GM19324 (cell line): ENCODE data around the gene RAB11FIP3.

Experiments used
- ATAC-seq: cut with Tn5 transposase; IDR thresholded peaks from one replicate; pipeline ENCODE4 v1.9.1; 2021; ENCODE audit warnings: mild to moderate bottlenecking, moderate library complexity; ENCODE audit not compliant: unreplicated experiment, low FRiP score

Gene RAB11FIP3

DNA sequence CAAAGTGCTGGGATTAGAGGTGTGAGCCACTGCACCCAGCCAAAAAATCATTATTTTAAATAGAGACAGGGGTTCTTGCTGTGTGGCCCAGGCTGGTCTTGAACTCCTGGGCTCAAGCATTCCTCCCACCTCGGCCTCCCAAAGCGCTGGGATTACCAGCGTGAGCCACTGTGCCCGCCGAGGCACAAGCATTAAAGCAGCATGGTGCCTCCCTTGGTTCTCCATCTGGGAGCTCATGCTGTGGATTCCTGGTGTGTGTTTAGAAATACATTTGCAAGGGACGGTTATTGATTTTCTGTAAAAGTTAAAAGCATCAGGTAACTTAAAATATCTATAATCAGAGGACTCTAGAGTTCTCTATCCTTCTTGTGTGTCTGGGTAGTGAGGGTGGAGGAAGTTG, 87.4 kb downstream of the RAB11FIP3 start:
- ATAC-seq, result no peak

GRCh38 chr16:513950-514349, 88.5 kb downstream of the RAB11FIP3 start:
- ATAC-seq, result no peak

DNA sequence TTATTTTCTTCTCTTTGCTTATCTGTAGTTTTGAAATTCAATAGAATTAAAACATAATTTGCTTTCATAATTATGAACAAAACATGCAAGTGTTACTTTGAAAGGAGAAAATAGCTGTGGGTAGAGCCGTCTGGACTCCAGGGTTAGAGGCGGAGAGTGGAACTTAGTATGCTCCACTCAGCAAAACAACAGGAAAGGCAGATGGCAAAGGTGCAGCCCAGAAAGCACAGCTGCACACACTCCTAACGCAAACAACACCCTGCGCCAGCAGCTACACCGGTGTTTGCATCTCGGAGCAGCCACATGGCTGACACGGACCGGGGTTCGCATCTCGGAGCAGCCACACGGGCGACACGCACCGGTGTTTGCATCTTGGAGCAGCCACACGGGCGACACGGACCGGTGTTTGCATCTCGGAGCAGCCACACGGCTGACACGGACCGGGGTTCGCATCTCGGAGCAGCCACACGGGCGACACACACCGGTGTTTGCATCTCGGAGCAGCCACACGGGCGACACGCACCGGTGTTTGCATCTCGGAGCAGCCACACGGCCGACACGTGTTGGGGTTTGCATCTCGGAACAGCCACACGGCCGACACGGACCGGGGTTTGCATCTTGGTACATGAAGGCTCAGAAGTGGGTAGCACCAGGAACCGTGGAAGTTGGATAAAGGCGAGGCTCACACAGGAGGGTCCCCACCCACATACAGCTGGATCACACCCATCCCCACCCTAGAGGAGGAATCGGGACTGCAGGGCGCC, 89.9 kb downstream of the RAB11FIP3 start:
- no peak for ATAC-seq

DNA sequence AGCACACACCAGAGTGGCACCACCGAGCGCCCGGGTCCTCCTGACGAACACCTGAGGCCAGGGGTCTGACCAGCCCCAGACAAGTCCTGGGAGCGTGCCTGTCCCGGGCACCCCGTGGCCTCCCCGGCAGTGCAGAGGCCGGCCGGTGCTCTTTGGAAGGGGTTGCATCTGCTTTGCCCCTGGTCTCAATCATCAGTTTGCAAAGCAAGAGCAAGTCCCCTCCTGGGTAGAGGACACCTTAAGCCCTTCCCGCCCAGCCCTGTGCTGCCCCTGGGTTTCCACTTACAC, 90.4 kb downstream of the RAB11FIP3 start:
- ATAC-seq, result no peak

GRCh38 chr16:516301-516700, 90.9 kb downstream of the RAB11FIP3 start:
- no peak for ATAC-seq

DNA sequence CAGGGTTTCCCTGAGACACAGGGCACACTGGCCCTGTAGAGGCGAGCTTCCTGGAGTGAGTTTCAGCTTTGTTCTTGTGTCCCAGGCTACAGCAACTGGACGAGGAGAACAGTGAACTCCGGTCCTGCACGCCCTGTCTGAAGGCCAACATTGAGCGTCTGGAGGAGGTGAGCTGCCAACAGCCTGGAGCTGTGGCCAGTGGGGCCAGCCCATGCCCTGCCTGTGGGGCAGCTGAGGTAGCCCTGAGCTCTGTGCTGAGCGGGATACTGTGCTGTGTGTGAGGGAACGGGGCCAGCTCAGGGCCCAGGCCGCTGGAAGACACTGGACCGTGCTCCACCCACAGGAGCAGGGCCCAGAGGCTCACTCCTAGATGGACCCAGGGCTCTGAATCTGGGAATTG, 93.4 kb downstream of the RAB11FIP3 start:
- ATAC-seq, result no peak

GRCh38 chr16:519425-519824, 94.0 kb downstream of the RAB11FIP3 start:
- ATAC-seq, result no peak

DNA sequence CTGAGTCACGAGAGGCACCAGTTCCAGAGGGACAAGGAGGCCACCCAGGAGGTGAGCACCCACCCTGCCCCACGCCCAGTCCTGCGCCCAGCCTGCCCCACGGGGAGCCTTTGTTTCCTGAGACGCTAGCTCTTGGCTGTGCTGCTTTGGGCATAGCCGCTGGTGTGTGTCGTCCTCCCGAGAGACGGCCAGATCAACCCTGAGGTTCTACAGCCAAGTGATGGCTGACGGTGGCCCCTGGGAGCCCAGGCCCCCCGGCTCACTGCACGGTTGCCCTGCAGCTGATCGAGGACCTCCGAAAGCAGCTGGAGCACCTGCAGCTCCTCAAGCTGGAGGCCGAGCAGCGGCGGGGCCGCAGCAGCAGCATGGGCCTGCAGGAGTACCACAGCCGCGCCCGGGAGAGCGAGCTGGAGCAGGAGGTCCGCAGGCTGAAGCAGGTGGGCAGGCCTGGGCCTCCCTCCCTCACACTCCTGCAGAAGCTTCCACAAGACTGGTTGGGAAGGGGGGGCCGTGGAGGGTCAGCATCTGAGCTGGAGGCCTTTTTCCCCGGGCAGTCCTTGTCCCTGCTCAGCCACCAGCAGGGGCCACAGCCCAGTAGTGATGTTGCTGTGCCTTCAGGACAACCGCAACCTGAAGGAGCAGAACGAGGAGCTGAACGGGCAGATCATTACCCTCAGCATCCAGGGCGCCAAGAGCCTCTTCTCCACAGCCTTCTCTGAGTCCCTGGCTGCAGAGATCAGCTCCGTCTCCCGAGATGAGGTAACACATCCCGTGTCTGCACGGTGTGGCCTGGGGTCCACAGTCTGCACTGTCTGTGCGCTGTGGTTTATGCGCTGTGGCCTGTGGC, 94.6 kb downstream of the RAB11FIP3 start:
- ATAC-seq, result no peak

GRCh38 chr16:520847-521246, 95.4 kb downstream of the RAB11FIP3 start:
- no peak for ATAC-seq

- ATAC-seq, result no peak
Observed at GRCh38 chr16:521381-522210, 96.1 kb downstream of the RAB11FIP3 start.

DNA sequence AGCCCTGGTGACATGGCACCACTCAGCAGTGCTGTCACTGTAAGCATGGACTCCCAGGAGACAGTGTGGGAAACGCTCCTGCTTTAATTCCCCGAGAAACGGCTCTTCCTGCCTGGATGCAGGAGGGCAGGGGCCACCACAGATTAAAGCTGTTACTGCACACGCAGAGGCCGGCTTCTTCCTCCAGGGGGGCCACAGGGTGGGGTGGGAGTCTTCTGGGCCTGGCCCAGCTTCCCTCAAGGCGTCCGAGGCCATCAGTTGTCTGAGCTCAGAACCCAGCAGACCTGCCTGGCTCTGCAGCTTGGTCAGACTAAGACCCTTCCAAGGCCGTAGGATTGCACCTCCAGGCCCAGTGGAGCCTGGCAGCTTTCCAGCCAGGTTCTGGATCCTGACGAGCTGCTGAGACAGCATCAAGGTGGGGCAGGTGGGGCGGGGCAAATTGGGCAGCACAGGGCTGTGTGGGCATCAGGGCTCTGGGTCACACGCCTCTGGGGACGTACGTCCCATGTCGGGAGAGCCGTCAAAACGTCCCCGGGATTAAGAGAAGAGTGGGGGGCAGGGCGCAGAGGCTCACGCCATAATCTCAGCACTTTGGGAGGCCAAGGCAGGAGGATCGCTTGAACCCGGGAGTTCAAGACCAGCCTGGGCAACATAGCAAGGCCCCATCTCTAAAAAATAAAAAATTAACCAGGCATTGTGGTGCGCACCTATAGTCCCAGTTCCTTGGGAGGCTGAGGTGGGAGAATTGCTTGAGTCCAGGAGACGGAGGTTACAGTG, 97.1 kb downstream of the RAB11FIP3 start:
- ATAC-seq, result no peak

- ATAC-seq, result no peak
Observed at GRCh38 chr16:523097-523741, 97.8 kb downstream of the RAB11FIP3 start.

DNA sequence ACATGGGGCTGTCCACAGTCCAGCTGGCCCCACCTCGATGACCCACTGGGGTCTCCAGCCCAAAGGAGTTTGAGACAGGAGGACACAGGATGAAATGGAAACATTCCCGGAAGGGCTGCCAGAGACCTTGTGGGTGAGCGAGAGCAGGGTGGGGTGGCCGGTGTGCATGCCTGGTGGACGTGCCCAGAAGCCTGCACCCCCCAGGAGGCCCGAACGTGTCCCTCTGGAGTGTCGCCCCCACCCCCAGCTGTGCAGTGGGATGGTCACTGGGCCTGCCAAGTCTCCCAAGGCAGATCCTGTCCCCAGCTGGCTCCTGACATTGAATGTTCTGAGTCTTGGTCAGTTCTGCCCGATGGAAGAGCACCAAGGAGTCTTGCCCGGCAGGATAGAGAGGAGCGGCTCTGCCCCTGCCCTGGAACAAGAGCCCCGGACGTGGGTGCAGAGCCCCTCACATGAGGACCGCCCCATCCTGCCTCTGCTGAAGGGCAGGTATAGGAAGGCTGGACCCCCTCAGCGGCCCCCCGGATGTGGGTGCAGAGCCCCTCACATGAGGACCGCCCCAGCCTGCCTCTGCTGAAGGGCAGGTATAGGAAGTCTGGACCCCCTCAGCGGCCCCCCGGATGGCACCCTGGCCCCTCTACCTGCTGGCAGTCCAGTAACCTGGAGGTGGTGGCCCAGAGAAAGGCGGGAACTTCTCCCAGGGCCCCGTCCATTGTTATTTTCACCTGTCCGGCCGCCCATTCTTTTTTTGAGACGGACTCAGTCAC, 99.0 kb downstream of the RAB11FIP3 start:
- no peak for ATAC-seq

DNA sequence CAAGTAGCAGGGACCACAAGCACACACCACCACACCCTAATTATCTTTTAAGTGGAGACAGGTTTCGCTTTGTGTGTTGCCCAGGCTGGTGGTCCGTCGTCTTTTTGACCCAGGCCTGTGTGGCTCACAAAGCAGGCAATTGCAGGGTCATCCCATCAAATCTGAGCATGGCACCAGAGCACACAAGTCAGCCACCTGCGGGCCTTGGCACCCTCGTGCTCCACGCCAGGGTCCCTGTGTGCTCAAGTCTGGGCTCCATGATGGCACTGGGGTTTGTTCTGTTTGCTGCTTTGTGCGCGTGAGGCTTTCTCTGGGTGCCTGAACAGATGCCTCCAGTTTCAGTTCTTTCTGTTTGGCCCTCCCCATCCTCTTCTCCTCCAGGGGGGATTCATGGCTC, 99.7 kb downstream of the RAB11FIP3 start:
- no peak for ATAC-seq

- no peak for ATAC-seq
Observed at GRCh38 chr16:525520-526180, 100.2 kb downstream of the RAB11FIP3 start.

- ATAC-seq, result no peak
Observed at GRCh38 chr16:526181-527014, 100.9 kb downstream of the RAB11FIP3 start.

DNA sequence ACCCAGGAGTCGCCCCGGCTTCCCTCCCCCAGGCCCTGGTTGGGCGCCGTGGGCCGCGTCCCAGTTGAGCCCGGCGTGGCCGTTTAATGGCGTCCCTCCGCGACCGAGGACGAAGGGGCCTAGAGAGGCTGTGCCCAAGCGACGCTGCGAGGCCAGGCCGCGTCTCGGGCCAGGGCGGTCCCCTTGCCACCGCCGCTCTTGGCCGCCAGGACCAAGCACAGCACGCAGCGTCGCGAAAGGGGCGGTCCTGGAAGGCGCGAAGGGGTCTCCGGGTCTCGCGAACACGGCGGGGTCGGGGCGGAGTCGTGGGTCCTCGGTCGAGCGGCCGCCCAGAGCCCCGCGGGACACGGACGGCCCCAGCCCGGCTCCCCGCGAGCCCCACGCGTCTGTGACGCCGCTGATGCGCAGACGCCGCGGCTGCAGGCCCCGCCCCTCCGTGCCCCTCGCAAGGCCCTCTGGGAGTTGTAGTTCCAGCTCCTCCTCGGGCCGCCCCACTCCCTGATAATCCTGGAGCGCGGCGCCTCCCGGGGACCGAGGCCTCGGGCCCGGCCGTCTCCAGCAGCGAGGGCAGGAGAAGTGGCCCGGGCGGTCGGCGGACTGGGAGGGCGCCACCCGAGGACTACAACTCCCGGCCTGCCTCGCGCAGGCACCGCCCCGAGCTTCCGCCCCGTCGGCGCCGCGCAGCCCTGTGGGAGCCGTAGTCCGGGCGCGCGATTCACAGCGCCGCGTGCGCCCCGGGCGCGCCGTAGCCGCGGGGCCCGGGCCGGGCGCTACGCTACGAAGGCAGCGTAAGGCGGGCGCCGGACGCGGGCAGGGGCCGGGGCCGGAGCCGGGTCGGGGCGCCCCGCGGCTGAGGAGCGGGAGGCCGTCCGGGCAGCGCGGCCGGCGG, 101.8 kb downstream of the RAB11FIP3 start, which contains the start of gene CAPN15:
CAPN15 (plus strand) TSS at position 698 of the 889 bp plus-strand sequence. CDS start 19,127 bp downstream, outside the sequence.
- ATAC-seq, result peak; percentile 73
